HG03521 (cell line): ENCODE results near the gene MZT2A.
"Not testable (repeated sequence)": the region's sequence is repeated elsewhere in the genome, so short reads cannot be mapped to it uniquely, and the experiment has no call there.

Source experiments
- ATAC-seq: cut with Tn5 transposase; IDR thresholded peaks from one replicate; pipeline ENCODE4 v1.9.1; 2021; ENCODE audit warnings: mild to moderate bottlenecking, moderate library complexity; ENCODE audit not compliant: unreplicated experiment

MZT2A gene

GRCh38 chr2:131493199-131493968 lies 1.2 kb upstream of the MZT2A start:
- ATAC-seq = peak; percentile 17

- peak; percentile 65 for ATAC-seq
These were observed 411 bp upstream of the MZT2A start for GRCh38 chr2:131492418-131493198.

- not testable (repeated sequence) for ATAC-seq
These were observed 744 bp downstream of the MZT2A start for GRCh38 chr2:131491469-131491836.

- not testable (repeated sequence) for ATAC-seq
These were observed 1.4 kb downstream of the MZT2A start for GRCh38 chr2:131490616-131491468.

- no peak for ATAC-seq
These were observed 3.6 kb downstream of the MZT2A start for GRCh38 chr2:131488306-131489205.

DNA sequence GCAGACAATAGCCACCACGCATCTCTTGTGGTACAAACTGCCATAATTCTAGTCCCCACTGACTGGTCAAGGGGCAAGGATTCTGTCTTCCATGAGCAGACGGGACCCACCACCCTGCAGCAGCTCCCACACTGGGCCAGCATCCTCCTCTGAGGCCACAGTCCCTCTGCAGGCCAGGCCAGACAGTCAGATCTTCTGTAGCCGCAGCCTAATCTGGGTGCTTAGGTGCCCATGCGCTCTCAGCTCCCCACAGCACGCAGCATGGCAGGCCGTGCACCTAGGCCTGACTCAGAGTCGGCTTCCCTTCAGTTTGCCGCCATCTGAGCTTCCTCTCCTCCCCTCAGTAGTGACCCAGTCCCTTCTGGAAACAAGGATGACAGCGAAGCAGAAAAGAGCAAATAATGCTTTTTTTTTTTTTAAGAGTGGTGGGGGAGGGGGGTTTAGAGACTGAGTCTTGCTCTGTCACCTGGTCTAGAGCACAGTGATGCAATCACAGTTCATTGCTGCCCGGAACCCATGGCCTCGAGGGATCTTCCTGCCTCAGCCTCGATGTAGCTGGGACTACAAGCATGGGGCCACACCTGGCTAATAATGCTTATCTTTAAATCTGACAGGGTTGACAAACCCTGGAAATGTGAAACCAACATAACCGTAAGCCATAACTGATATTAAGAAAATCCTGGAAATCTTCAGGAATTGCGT lies 5.8 kb downstream of the MZT2A start:
- not testable (repeated sequence) for ATAC-seq

DNA sequence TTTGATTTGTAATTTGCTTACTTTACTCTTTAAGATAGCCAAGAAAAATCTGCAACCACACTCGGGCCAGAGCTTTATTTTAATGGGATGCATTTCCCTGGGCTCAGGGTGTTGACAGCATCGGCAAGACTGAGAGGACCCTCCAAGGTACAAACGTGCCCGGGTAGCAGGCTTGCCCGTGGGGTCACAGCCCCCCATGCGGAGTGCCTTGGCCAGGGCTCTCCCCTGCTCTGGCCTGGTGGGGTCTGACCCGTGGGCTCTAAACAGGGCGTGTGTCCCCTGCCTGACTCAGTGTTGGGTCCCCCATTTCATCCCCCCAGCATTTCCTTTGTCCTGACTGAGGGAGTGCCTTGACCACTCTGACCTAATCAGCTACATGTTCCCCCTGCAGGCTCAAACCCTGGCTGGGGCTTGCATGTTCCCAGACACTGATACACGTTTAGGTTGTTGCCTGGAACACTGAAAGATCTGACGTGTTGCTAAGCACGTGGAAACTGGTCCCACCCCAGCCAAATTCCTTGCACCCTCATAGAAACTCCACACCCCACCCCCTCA lies 7.2 kb downstream of the MZT2A start:
- not testable (repeated sequence) for ATAC-seq

GRCh38 chr2:131483981-131484820 lies 8.0 kb downstream of the MZT2A start:
- ATAC-seq = not testable (repeated sequence)

GRCh38 chr2:131482506-131483155 lies 9.6 kb downstream of the MZT2A start:
- ATAC-seq = not testable (repeated sequence)

DNA sequence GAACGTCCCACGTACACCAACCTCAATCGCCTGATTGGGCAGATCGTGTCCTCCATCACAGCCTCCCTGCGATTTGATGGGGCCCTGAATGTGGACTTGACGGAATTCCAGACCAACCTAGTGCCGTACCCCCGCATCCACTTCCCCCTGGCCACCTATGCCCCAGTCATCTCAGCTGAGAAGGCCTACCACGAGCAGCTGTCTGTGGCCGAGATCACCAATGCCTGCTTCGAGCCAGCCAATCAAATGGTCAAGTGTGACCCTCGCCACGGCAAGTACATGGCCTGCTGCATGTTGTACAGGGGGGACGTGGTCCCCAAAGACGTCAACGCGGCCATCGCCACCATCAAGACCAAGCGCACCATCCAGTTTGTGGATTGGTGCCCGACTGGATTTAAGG lies 11.8 kb downstream of the MZT2A start:
- ATAC-seq = not testable (repeated sequence)

GRCh38 chr2:131478850-131479461 lies 13.2 kb downstream of the MZT2A start:
- not testable (repeated sequence) for ATAC-seq

- not testable (repeated sequence) for ATAC-seq
These were observed 13.9 kb downstream of the MZT2A start for GRCh38 chr2:131478074-131478849.

GRCh38 chr2:131477227-131477626 lies 15.0 kb downstream of the MZT2A start:
- ATAC-seq = not testable (repeated sequence)

DNA sequence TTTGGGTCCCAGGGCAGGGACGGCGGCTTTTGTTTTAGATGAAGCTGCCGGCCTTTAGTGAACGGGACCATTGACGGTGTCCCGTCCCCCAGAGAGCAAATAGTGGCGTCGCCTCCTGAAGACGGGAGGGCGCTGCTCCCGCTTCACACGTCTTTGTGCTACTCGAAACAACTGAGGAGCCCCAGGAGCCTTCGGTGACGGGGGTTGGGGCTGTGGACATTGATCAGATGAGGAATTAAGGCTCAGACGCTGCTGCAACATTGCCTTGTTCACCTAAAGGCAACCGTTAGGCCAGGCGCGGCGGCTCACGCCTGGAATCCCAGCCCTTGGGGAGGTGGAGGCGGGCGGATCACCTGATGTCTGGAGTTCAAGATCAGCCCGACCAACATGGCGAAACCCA lies 15.8 kb downstream of the MZT2A start:
- not testable (repeated sequence) for ATAC-seq

GRCh38 chr2:131475831-131476230 lies 16.4 kb downstream of the MZT2A start, which contains the start of gene TUBA3D:
Gene TUBA3D (plus strand): TSS chr2:131476119. CDS start chr2:131476200, 81 bp downstream.
- ATAC-seq = no peak

DNA sequence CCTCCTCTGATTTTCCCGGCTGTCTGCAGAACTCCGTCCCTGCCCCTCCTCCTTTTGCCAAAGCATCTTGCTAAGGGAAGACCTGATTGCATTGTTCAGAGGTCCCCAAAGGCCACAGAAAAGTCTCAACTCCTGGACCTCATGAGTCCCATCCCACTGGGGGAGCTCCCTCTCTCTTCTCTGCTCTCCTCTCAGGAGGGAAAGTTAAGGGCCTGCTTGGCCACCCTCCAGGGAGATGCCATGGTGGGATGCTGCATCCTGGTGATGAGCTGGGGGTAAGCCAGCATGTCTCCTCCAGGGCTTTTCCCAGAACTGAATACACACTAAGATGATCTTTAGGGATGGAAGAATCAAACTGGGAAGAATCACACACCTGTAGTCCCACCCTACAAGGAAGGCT lies 18.9 kb downstream of the MZT2A start:
- not testable (repeated sequence) for ATAC-seq
